D341Med (cell line): ENCODE results near the gene KSR2.

ENCODE experiments used
- DNase-seq: peaks from one replicate; pipeline ENCODE4 v3.0.0; 2012; ENCODE audit warnings: low spot score

Gene KSR2

DNA sequence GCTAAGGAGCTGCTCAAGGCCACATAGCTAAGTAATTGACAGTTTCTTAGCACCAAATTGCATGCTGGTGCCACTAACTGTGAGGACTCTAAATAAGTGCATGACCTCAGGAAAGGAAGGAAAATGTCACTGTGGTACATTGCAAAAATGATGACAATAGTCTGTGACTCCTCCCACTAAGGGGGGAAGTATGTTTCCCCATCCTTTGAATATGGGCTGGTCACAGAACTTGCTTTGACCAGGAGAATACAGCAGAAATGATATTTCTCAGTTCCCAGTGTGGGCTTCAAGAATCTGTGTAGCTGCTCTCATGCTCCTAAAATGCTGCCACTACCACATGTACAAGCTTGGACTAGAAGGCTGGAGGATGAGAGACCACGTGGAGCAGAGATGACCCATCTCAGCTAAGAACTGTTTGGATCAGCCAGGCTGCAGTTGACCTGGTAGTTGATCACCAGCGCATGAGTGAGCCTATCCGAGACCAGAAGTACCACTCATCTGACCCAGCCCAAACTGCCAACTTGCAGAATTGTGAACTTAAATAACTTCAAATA is 565.1 kb downstream of the KSR2 start:
- no peak for DNase-seq
